Stimulated activated CD8-positive, alpha-beta memory T cell treated with anti-CD3 and anti-CD28 coated beads, Interleukin-4, amount 100 ng/mL, for 1 hour (primary cell): ENCODE measurements around the gene INCA1.
A peak's percentile ranks its signal among the peaks of the same experiment; 100 is the strongest.

ENCODE experiments used
- DNase-seq, 2 donors: peaks; one replicate each; pipeline ENCODE4 v3.0.0-alpha.2; 2020; ENCODE audit warnings: low read depth in 2 of 2, low spot score in 1 of 2

INCA1 gene

DNA sequence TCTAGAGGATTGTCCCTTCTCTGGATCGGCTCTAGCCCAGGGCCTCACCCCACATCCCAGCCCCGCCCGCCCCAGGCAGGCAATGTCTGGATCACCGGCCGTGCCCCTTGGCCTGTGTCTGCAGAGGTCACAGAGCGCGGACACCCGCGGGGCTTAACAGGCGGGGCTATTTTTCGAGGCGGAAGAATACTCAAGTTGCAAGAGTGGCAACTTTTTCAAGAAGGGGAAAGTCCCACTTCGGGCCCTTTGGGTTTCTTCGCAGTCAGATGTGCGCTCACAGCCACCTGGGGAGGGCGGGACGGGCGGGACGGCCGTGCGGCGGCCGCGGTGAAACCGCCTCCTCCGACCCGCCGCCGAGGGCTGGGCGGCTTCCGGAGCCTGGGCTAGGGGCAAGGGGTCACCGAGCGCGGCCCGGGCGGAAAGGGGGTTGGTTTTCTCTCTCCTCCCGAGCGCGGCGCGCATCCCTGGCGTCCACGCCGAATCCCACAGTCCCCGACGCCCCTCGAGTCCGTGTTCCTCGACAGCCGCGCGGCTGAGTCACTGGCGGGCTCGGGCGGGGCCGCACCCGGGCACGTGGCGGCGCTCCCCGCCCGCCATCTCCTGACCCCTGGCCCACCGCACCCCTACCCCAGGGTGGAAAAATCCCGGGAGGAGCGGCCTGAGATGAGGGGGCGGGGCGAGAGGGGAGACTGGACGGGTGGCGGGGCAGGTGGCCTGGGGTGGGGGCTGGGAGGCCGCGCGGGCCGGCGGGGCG lies 47.8 kb downstream of the INCA1 start:
- no peak for DNase-seq

DNA sequence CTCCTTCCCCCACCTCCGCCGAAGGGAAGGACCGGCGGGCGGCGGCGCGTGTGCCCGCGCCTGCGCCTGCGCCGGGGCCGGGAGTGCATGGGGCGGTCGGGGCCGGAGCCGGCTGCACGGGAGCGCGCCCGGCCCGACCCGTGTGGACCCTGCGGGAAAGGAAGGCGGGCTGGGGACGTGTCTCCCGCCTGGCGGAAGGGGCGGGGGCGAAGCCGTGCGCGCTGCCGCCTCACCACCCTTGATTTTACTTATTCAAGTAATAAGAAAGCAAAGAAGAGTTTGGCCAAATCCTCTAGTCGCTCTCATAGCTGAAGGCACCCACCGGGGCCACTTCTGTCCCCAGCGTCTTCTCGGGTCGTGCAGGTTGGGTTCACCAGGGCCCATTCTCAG lies 48.4 kb downstream of the INCA1 start:
- no peak for DNase-seq

DNA sequence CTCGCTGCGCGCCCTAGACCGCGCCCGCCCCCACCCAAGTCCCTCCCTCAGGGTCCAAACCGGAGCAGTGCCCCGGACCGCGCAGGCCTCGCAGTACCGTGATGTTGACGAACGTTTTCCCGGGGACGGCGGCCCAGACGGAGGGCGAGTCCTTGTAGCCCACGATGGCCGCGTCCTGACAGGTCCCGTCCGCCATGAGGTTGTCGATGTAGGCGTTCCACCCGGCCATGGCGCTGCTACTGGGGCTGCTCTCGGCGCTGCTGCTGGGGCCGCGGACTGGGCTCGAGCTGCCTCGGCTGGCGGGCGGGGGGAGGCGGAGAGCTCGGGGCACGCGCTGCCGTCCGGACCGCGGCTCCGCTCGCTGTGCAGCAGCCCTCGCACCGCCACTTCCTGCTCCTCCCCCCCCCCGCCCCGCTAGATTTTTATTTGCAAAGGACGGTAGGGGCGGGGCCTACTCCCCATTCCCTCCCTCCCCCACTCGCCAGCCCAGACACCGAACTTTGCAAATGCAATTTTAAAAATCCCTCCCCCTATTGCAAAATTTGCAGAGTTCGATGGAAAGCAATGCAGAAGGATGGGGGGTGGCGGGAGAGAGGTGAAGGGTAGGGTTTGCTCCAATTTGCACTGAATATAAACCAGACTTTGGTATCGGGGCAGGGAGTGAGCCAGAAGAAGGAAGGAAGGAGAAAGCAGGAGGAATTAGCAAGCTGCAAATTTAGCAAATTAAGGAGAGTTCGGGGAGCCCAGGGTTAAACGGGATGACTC lies 49.0 kb downstream of the INCA1 start, which contains the start of gene PFN1:
Gene PFN1 (minus strand): TSS at position 365 of the 765 bp plus-strand sequence. CDS start 136 bp downstream, at position 229.
- DNase-seq, result peak; percentile 75 to 82

DNA sequence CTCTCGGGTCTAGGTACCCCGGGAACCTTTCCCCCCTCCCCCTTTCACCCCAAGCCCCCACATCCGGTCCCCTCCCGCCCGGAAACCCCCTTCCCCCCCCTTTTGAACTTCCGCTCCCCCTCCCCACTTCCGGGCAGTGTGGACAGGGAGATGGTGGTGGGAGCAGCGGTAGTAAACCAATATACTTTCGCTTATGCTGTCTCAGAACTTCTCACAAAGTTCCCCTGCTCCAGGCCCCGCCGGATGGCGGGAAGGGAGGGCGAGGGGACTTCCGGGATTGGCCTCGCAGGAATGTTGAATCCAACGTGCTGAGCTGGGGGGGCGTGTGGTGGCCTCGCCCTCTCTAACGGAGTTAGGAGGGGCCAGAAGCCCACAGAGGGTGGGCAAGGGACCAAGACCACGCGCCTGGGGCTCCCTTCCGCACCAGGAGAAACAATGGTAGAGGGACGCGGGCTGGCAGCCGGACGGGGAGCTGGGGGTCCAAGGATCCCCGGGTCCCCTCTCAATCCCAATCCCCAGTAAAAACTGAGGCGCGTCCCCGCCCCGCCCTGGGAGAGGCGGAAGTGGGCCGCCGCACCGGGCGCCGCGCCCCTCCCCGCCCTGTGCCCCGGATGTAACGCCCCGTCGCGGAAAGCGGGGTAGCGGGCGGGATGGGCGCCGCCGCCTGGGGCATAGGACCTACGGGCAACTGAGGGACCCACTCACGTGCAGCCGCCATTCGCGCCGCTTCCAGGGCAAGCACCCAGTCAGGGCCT lies 49.7 kb downstream of the INCA1 start:
- no peak for DNase-seq

DNA sequence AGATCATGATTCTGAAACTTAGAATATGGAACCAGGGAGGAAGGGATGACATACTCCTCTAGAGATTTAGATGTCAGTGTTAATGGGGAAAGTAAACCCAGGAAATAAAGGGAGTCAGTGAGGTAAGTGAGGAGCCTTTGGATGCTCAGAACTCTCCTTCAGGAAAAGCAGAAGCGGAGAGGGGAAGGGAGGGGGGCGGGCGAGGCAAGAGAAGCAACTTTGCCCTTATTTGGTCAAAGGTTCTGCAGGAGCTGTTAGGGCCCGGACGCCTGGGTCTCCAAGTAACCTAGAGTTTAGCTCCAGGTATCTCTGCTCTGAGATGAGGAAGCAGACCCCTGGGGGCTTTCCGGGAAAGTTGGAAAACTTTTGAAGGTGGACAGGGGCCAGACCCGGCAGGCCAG lies 50.3 kb downstream of the INCA1 start:
- no peak for DNase-seq

DNA sequence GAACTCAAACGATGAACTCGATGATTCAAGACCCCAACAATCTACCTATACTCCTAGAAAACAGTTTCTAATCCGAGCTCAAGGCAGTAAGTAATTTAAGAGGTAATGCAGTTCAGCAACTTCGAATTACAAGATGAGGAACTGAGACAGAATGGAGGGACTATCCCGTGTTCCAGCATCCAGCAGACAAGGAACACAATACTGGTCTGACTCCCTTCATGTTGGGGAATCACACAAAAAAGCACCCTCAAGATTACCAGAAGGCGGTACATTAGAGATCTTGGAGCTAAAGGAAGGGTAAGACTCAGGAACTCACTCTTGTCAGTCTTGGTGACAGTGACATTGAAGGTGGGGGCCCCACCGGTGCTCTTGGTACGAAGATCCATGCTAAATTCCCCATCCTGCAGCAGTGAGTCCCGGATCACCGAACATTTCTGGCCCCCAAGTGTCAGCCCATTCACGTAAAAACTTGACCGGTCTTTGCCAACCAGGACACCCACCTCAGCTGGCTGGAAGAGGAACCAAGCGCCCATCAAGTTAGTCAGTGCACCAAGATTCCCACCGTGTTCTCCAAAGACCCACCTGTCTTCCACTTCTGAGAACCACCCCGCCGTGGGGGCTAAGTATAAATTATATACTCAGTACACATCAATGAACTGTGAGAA lies 50.9 kb downstream of the INCA1 start:
- DNase-seq, result no peak

DNA sequence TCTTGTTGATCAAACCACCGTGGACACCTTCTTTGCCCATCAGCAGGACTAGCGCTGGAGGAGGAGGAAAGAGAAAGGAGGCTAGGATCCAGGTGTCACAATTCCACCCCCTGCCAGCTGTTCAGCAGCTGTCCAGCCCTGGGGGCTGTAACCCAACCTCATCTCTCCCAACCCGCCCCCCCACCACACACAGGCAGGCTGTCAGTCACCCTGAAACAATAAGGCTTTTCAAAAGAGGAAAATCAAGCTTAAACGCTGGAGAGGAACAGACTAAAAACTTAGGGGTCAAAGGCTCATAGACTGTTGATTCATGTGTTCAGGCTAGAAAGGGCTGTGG lies 51.4 kb downstream of the INCA1 start:
- DNase-seq, result no peak

DNA sequence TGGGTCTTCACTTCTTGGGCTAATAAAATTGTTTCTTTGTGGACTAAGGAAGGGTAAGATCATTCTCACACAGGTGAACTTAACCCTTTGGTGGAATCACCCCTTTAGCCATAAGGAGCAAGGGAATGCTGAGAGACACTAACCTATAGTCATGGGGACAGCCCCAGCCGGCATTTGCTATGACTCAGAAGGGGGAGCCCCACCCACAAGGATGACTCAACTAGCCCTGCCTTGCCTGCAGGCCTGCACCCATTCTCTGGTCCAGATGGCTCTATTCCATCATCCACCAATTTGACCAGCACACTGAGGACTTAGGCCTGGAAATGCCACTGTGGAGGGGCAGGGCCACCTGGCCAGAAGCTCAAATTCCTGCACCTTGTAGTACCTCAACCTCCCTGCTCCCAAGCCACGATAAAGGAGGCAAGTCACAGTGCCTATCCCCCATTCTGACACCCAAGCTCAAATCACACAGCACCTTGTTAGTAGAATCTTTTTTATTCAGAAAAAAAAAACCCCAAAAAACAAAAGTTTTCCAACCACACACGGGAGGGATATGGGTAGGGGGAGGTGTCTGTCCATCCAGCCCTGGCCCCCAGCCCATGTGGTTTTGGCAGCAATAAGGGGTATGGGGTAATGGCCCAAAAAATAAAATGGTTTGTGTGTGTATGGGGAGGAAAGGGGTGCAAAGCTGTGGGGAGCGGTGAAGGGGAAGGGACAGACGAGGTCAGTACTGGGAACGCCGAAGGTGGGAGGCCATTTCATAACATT lies 52.0 kb downstream of the INCA1 start:
- DNase-seq, result peak; percentile 61 to 64

DNA sequence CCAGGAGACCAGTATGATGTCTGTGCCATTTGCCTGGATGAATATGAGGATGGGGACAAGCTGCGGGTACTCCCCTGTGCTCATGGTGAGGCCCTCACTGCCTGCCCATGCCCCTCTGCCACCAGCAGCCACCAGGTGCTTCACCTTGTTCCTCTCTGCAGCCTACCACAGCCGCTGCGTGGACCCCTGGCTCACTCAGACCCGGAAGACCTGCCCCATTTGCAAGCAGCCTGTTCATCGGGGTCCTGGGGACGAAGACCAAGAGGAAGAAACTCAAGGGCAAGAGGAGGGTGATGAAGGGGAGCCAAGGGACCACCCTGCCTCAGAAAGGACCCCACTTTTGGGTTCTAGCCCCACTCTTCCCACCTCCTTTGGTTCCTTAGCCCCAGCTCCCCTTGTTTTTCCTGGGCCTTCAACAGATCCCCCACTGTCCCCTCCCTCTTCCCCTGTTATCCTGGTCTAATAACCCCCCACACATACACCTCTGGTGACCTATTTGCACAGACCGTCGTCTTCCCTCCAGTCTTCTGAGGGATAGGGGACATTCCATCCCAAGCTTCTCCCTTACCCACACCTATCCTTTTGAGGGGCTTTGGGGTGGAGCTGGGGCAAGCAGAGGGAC lies 52.7 kb downstream of the INCA1 start:
- DNase-seq, result no peak

DNA sequence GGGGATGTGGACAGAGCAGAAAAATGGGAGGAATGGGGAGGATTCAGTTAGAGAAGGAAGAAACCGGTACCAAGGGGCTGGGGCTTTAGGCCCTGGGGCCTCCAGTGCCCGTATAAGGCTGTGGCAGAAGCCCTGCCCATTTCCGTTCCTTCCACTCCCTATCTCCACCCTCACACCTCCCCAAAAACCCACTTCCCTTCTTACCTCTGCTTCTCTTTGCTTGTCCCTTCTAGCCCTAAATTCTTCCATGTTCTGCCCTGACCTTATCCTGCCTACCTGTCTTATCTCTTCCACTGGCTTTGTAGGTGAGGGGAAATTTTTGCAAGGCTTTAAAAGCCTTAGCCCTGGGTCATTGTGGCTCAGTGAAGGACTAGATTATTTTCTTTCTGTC lies 53.2 kb downstream of the INCA1 start:
- DNase-seq, result no peak

DNA sequence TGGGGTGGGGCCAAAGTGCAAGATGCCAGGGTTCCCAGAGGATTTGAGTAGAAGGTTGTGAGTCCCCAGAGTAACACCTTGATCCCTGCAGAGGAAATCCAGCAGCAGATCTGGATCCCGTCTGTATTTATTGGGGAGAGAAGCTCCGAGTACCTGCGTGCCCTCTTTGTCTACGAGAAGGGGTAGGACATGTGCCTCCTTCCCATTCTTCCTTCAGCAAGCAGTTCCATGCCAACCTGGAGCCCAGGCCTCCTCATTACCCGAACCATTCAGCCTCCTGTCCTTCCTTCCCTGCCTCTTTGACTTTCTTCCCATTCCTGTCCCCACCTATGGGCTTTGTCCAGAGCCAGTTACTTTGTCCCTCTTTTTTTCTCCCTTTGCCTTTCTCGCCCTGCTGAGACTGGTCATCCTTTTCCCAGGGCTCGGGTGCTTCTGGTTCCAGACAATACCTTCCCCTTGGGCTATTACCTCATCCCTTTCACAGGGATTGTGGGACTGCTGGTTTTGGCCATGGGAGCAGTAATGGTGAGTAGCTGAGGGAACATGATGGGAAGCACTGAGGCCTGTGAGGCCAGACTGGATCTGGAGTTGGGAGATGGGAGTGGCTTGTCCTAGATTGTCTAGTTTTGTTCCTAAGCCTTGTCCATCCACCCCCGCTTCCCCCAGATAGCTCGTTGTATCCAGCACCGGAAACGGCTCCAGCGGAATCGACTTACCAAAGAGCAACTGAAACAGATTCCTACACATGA lies 54.4 kb downstream of the INCA1 start:
- no peak for DNase-seq

DNA sequence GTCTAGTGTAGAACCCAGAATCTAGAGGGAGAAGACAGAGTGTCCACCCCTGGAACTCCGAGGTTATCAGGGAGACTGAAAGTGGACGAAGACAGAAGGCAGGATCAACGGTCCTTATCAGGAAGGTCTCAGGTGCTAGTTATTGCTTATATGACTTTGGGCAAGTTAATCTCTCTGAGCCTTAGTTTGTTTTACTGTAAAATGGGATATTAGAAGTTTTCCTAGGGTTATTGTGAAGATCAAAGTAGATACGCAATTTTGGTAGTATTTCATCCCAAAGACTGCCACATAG lies 56.1 kb downstream of the INCA1 start:
- DNase-seq, result no peak

DNA sequence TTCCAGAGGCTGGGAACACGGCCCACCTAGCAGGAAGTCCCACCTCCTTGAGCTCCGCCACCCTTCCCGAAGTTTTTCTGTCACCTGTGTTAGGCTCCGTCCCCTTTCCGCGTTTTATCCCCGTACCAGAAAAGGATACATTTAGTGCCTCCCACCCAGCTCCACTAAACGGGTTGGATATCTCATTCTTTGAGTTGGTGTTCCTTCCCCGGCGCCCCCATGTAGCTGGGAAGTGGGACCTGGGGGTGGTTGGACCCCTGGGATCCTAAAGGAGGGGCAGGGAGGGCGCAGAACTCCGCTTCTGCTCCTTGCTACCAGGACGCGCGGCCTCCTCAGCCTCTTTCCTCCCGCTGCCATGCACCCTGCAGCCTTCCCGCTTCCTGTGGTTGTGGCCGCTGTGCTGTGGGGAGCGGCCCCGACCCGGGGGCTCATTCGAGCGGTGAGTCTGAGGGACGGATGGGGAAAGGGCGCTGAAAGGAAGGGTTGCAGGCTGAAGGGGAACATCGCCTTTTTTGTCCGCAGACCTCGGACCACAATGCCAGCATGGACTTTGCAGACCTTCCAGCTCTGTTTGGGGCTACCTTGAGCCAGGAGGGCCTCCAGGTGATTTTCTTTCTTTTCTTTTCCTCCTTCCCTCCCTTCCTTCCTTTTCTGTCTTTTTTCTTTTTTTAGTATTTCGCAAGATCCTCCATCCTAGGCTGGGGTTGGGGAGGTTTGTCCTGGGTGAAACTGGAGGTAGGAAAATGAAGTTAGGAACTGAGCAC lies 56.6 kb downstream of the INCA1 start:
- no peak for DNase-seq

DNA sequence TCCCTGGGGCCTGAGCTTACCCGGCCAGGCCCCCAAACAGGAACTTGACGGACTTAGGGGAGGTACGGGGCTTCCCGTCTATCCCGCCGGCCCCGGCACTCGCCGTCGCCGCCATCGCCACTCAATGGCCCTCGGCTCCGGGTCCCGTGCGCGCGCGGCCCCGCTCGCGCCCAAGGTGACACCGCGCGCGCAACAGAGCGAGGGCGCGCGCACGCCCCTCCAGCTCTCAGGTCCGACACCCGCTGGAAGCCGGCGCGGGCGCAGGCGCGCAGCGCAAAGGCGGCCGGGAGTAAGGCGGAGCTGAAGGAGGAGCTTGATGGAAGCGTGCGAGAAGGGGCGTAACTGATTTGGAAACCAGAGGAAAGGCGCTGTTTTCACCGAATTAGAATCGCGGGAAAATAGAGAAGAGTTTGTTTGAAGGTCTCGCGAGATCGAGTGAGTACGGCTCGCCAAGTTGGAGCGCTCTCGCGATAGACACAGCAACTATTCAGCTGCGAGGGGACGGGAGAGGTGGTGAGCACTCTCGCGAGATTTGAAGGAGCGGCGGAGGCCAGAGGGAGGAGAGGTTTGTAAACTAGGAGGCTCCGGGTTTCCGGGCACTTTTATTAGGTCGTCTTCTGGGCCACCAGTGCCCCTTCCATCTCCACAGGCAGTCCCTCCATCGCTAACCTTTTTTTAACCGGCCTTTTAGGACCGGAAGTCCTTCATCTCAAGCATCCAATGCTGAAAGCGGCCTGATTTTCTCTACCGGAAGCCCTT lies 57.3 kb downstream of the INCA1 start, which contains the start of the genes RNF167 and SLC25A11:
Gene RNF167 (plus strand): TSS at position 473 of the 759 bp plus-strand sequence. CDS start 642 bp downstream, outside the sequence.
Gene SLC25A11 (minus strand): TSS at position 251 of the 759 bp plus-strand sequence. CDS start 136 bp downstream, at position 115.
- DNase-seq, result peak; percentile 84 to 90

DNA sequence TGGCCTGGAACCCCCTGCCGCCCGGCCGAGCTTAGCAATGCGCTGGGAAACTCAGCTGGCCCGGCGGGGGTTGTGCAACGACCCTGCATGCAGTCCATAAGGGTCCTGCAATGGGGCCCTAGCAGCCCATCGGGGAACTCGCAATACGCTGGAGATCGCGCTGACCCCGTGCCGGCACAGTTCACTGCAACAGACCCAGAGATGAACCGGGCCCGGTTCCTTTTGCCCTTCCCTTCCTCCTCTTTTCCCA lies 57.9 kb downstream of the INCA1 start:
- no peak for DNase-seq

DNA sequence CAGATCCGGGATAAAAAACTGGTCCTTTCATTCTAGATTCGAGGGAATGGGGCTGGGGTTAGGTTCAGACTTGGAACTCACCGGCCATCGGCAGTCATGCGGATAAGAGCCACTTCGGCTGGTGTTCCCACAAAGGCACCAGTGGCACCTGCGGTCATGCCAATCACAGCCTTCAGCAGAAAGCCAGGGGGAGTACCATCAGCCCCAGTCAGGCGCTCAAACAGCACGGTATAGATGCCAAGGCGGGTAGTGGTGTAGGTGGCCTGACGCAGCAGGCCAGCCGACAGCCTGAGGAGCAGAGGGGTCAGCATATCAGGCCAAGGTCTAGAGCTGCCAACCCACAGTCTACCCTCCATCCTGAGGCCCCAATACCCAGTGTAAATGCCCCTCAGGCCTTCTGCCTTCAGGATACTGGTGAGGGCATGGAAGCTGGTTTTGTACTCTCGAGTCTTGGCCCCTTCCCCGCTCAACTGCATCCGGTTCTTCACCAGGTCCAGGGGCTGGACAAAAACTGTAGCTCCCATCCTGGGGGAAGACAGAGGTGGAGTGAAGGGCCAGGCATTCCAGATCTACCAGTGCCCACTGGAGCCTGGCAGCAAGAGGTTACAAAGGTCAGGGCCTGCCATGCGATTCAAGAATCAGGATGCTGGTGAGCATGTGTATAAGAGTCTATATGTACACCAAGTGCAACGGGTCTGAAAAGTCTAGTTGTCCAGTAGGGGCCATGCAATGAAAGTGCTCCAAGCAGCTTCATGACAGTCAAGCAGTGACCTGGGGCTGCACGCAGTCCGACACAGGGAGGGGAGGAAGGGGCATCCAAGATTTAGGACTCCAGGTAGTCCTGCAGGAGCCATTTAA lies 58.4 kb downstream of the INCA1 start:
- no peak for DNase-seq
